K562 (cell line): ENCODE measurements around the gene ARHGEF12. TPM values are rescaled to one million over a fixed set of nuclear protein-coding genes. Genes with fewer than 3 reads are reported as not detected.

Experiments
- ATAC-seq: fragments of 200-7000 bp; cut with Tn5 transposase; 3 replicates; pipeline ENCODE4 v1.9.1; 2020; ENCODE audit warnings: moderate library complexity
- BruUV-seq: library from RNA; stranded (reverse); fragments of 400-500 nt; replicated peaks from 2 replicates; lab custom pipeline; 2021; lab: Mats Ljungman, UMichigan
- CTCF ChIA-PET: fragments of 300-600 bp; formaldehyde crosslinking; extraction: SDS; loops from one replicate; lab custom pipeline; 2021; ENCODE audit warnings: low intra/inter-chr PET ratio; lab: Yijun Ruan, JAX
- POLR2A ChIA-PET: fragments of 300-600, 350-650 bp; sonication (Branson Sonifier 250); formaldehyde crosslinking; extraction: SDS; loops from one replicate; lab custom pipeline; 2021; ENCODE audit warnings: antibody characterized with exemption, inconsistent platforms; lab: Yijun Ruan, JAX
- DNase-seq, 4 experiments: peaks; one replicate each; pipeline versions ENCODE4 v3.0.0 to v3.0.0-alpha.2; 2011 to 2018; ENCODE audit warnings: low spot score in 3 of 4, mixed read lengths in 3 of 4; ENCODE audit errors: extremely low read depth in 1 of 4
- FAIRE-seq: peaks from 2 replicates; lab custom pipeline; 2011; peaks lifted over from hg19 to GRCh38; lab: Jason Lieb, UNC
- H2AFZ ChIP-seq: 2 replicates; pipeline ENCODE4 v1.6.0; 2011; ENCODE audit warnings: low read depth, low read length, control low read depth, inconsistent platforms
- H3K27ac ChIP-seq: fragments of 200-600 bp; 3 replicates; pipeline ENCODE4 v1.8.0; 2011; ENCODE audit warnings: low read depth, mild to moderate bottlenecking, control low read depth, inconsistent platforms, low read length, moderate library complexity, mixed read lengths; ENCODE audit errors: extremely low read depth
- H3K27me3 ChIP-seq, 2 experiments: fragments of 300-600 bp in 1 of 2; 2 replicates in 1 of 2; 3 replicates in 1 of 2; pipeline versions ENCODE4 v1.6.0 to v1.8.0; 2011; ENCODE audit warnings: inconsistent platforms in 2 of 2, low read length in 2 of 2, mild to moderate bottlenecking in 1 of 2, mixed read lengths in 1 of 2, moderate library complexity in 1 of 2; ENCODE audit not compliant: control insufficient read depth in 2 of 2, insufficient read depth in 2 of 2
- H3K36me3 ChIP-seq: fragments of 300-600 bp; 3 replicates; pipeline ENCODE4 v1.8.0; 2011; ENCODE audit warnings: mild to moderate bottlenecking, low read length, inconsistent platforms; ENCODE audit not compliant: control insufficient read depth, insufficient read depth
- H3K4me1 ChIP-seq, 2 experiments: fragments of 200-600 bp in 1 of 2; replicated peaks in 1 of 2; 2 replicates in 1 of 2; 3 replicates in 1 of 2; pipeline versions ENCODE4 v1.5.1 to v1.8.0; 2011; ENCODE audit warnings: inconsistent platforms in 2 of 2, low read length in 2 of 2, mild to moderate bottlenecking in 1 of 2, mixed read lengths in 1 of 2, moderate library complexity in 1 of 2; ENCODE audit not compliant: control insufficient read depth in 2 of 2, insufficient read depth in 2 of 2
- H3K4me2 ChIP-seq: 2 replicates; pipeline ENCODE4 v1.6.1; 2011; ENCODE audit warnings: low read length, control low read depth, inconsistent platforms, mixed read lengths; ENCODE audit not compliant: insufficient read depth
- H3K4me3 ChIP-seq: fragments of 200-600 bp; sonication (generic), shearing (Covaris generic); 2 replicates; pipeline ENCODE4 v1.5.1; 2016; ENCODE audit warnings: control low read depth, inconsistent platforms
- H3K79me2 ChIP-seq: fragments of 200-600 bp; 3 replicates; pipeline ENCODE4 v1.8.0; 2011; ENCODE audit warnings: low read length, inconsistent platforms; ENCODE audit not compliant: control insufficient read depth, insufficient read depth
- H3K9ac ChIP-seq, 2 experiments: 2 replicates each; pipeline versions ENCODE4 v1.6.0 to v1.6.1; 2011; ENCODE audit warnings: low read depth in 2 of 2, low read length in 2 of 2, control low read depth in 1 of 2, inconsistent platforms in 1 of 2, mild to moderate bottlenecking in 1 of 2, mixed read lengths in 1 of 2; ENCODE audit not compliant: insufficient read depth in 1 of 2
- H3K9me1 ChIP-seq: one replicate; pipeline ENCODE4 v1.6.0; 2011; ENCODE audit warnings: inconsistent platforms, mild to moderate bottlenecking, low read length, moderate library complexity; ENCODE audit not compliant: control insufficient read depth, insufficient read depth
- H3K9me3 ChIP-seq: replicated peaks from 2 replicates; pipeline ENCODE4 v1.5.1; 2011; ENCODE audit warnings: low read depth, low read length, inconsistent platforms; ENCODE audit not compliant: control insufficient read depth, insufficient read depth
- H4K20me1 ChIP-seq: replicated peaks from 2 replicates; pipeline ENCODE4 v1.6.1; 2011; ENCODE audit warnings: low read length, inconsistent platforms, mixed read lengths; ENCODE audit not compliant: control insufficient read depth, insufficient read depth
- ARID2 ChIP-seq: fragments of 450-650 bp; IDR thresholded peaks from 2 replicates; pipeline ENCODE4 v1.6.1; 2017; ENCODE audit warnings: antibody characterized with exemption, mild to moderate bottlenecking
- ILK ChIP-seq: fragments of 450-650 bp; IDR thresholded peaks from 2 replicates; pipeline ENCODE4 v1.6.1; 2016; ENCODE audit warnings: missing genetic modification characterization, low read depth, mild to moderate bottlenecking, missing compliant biosample characterization, moderate library complexity, borderline replicate concordance
- RERE ChIP-seq: sonication (generic); formaldehyde crosslinking; IDR thresholded peaks from 2 replicates; pipeline ENCODE4 v1.8.0; 2023; ENCODE audit warnings: missing genetic modification reagents, mild to moderate bottlenecking, borderline replicate concordance
- ZFP91 ChIP-seq: sonication (generic); formaldehyde crosslinking; IDR thresholded peaks from 2 replicates; pipeline ENCODE4 v1.8.0; 2022; ENCODE audit warnings: mild to moderate bottlenecking, missing genetic modification reagents
- ZNF24 ChIP-seq: fragments of 450-650 bp; IDR thresholded peaks from 2 replicates; pipeline ENCODE4 v1.6.1; 2016
- ZNF253 ChIP-seq: fragments of 250-450 bp; sonication (Bioruptor Pico); conservative IDR thresholded peaks from 2 replicates; pipeline ENCODE4 v1.6.1; 2021; ENCODE audit warnings: mild to moderate bottlenecking
- ZNF444 ChIP-seq: fragments of 250-450 bp; sonication (Bioruptor Pico); IDR thresholded peaks from 2 replicates; pipeline ENCODE4 v1.4.0; 2020; ENCODE audit warnings: mild to moderate bottlenecking, moderate library complexity
- WGBS: fragments of 100-300 bp; shearing (Covaris generic); methylation state at CpG from one replicate; pipeline ENCODE4 v1.1.6; 2016; ENCODE audit warnings: low coverage, mixed read lengths; ENCODE audit not compliant: insufficient coverage; ENCODE audit errors: missing lambda C conversion rate; 5-methylcytosine and 5-hydroxymethylcytosine counted together
- in situ Hi-C: fragments of 300-500 bp; cut with MboI; formaldehyde crosslinking; loops from 4 replicates; pipeline ENCODE4 v1.15.0; 2018; ENCODE audit warnings: inconsistent platforms, mixed read lengths
- intact Hi-C: fragments of 100-400 bp; cut with micrococcal nuclease; formaldehyde crosslinking; loops from 2 replicates; pipeline ENCODE4 v1.14.2; 2022
- polyA plus RNA-seq, 8 experiments: library from polyadenylated mRNA; depleted of rRNA in 4 of 8; stranded (reverse) in 5 of 8; unstranded in 3 of 8; fragments of >200 nt; fragmentation: Nextera tagmentation in 2 of 8; fragmentation: Illumina TruSeq in 1 of 8; extraction: Ambion mirVana in 2 of 8; extraction: Trizol in 1 of 8; gene quantifications; 2 replicates each; pipeline versions ENCODE4 v1.2.1 to v1.2.3, GENCODE V29; 2011 to 2014; ENCODE audit warnings: inconsistent platforms in 1 of 8, missing spikeins in 1 of 8
- total RNA-seq, 7 experiments: library from RNA; depleted of rRNA in 6 of 7; stranded (reverse); fragments of >200 nt in 6 of 7; fragmentation: Illumina TruSeq in 2 of 7; extraction: Trizol in 2 of 7; gene quantifications; 2 replicates each; pipeline versions ENCODE4 v1.2.1 to v1.2.3, GENCODE V29; 2011 to 2021; ENCODE audit warnings: low replicate concordance in 1 of 7

Gene ARHGEF12
- total and polyA plus RNA-seq, 9 of the 15 experiments (the other 6 are each of a cell fraction or from before 2014, with no cell fraction given): 3.5 to 51.7 (median 29.5) TPM

GRCh38 chr11:120537996-120538395 lies 201.8 kb downstream of the ARHGEF12 start (continued):
- TF ChIP-seq RERE (CRISPR knock-in tag) (no peak), ARID2 (no peak), ZNF253 (CRISPR knock-in tag) (no peak), ILK (tag) (no peak)

DNA sequence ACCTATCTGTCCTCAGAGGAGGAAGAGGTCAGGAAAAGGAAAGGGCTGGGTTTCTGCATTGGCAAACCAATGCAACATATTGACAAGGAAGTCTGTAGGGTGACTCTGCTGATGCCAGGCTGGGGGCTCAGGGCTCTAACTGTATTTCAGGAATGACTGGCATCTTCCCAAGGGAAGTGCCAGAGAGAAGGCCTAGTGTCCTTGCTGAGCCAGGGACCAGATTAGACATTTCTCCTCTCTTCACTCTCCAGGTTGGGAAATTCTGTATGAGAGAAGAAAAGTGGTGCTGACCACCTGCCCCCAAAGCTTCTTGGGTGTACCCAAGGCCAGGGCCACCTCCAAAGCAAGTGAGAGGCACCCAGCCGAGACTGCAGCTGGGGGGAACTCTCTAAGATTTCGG lies 202.5 kb downstream of the ARHGEF12 start:
- DNase-seq (no peak), FAIRE-seq (no peak), ATAC-seq (no peak)
- Histone ChIP-seq H3K27me3 (peaks cover 9 to 57% of the 10 kb centered on the region in 2 experiments; a peak in 4 of 5 replicates), H3K4me1 (0 out of 5 replicates have a peak, but pooled peaks cover 0 to 3% of the 10 kb centered on the region in 2 experiments), H4K20me1 (no peaks in the 10 kb centered on the region), H3K27ac (no peak overlapping the region), H3K9ac (no peak overlapping the region), H3K4me2 (no peak overlapping the region), H3K79me2 (no peaks in the 10 kb centered on the region), H3K9me1 (no peaks in the 10 kb centered on the region), H3K4me3 (no peak overlapping the region), H3K36me3 (no peaks in the 10 kb centered on the region), H2AFZ (no peak overlapping the region), H3K9me3 (no peaks in the 10 kb centered on the region)
- BruUV-seq: no TSS peak
- intact Hi-C loops (no loop called here), in situ Hi-C loops (no loop called here)
- POLR2A ChIA-PET: interaction anchor here (0.6 kb wide), 1 partner anchor 10 kb away, joined by 4 read pairs; no protein-coding TSS in a partner anchor
- CTCF ChIA-PET: no interaction called here
- WGBS: 6% methylated on average over 2 of the region's 2 CpGs
- no peak for TF ChIP-seq ZNF24
- no peak for TF ChIP-seq ZNF444 (CRISPR knock-in tag)
- TF ChIP-seq ZFP91 (CRISPR knock-in tag): no peak
- TF ChIP-seq ILK (tag): no peak
